ENCODE measurements around the gene INAFM1.

GRCh38 chr19:47273313-47274070, 1.2 kb upstream of the INAFM1 start:
- TF ChIP-seq CTCF (conservative IDR thresholded peaks at IDR 0.05 in 1 of 2, IDR thresholded peaks at IDR 0.05 in 1 of 2; ENCODE audit: extremely low read depth in 1 of 2, insufficient read depth in 1 of 2, low read depth in 1 of 2, low read length in 2 of 2) (no peak), EZH2 (IDR thresholded peaks at IDR 0.05; ENCODE audit: borderline replicate concordance, low read length) (no peak)

Data from mammary epithelial cell (primary cell).